Vagina (tissue), 2 donors: ENCODE results near the gene RAB11FIP4.

ENCODE experiments used
- POLR2A ChIP-seq, 2 donors: fragments of 450-650 bp; IDR thresholded peaks; one replicate each; pipeline ENCODE4 v1.6.1; 2017; ENCODE audit warnings: antibody characterized with exemption in 2 of 2, mild to moderate bottlenecking in 2 of 2, moderate library complexity in 2 of 2
- POLR2AphosphoS5 ChIP-seq, 2 donors: sonication (generic); formaldehyde crosslinking; IDR thresholded peaks; one replicate each; pipeline ENCODE4 v1.9.0; 2017; ENCODE audit warnings: antibody characterized with exemption in 2 of 2, mild to moderate bottlenecking in 2 of 2, low read depth in 1 of 2; ENCODE audit not compliant: insufficient read depth in 1 of 2
- TF ChIP-seq, protein P1 (sequence below), 3 experiments: fragments of 450-650 bp in 2 of 3; fragments of 200-600 bp in 1 of 3; sonication (generic) in 1 of 3; IDR thresholded peaks; one replicate each; pipeline ENCODE4 v1.5.1; 2017 to 2019; ENCODE audit warnings: antibody characterized with exemption in 3 of 3, mild to moderate bottlenecking in 2 of 3, moderate library complexity in 2 of 3

GRCh38 chr17:31480067-31480466, 88.6 kb downstream of the RAB11FIP4 start:
- TF ChIP-seq, protein P1, sequence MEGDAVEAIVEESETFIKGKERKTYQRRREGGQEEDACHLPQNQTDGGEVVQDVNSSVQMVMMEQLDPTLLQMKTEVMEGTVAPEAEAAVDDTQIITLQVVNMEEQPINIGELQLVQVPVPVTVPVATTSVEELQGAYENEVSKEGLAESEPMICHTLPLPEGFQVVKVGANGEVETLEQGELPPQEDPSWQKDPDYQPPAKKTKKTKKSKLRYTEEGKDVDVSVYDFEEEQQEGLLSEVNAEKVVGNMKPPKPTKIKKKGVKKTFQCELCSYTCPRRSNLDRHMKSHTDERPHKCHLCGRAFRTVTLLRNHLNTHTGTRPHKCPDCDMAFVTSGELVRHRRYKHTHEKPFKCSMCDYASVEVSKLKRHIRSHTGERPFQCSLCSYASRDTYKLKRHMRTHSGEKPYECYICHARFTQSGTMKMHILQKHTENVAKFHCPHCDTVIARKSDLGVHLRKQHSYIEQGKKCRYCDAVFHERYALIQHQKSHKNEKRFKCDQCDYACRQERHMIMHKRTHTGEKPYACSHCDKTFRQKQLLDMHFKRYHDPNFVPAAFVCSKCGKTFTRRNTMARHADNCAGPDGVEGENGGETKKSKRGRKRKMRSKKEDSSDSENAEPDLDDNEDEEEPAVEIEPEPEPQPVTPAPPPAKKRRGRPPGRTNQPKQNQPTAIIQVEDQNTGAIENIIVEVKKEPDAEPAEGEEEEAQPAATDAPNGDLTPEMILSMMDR (IDR thresholded peaks at IDR 0.05) = no peak
- TF ChIP-seq POLR2A (IDR thresholded peaks at IDR 0.05) (no peak), POLR2AphosphoS5 (IDR thresholded peaks at IDR 0.05; ENCODE audit: insufficient read depth in 1 of 2, low read depth in 1 of 2) (no peak)
